K562 (cell line): Measurements from ENCODE around the gene AGAP1.

Experiments
- EP300 ChIP-seq: IDR thresholded peaks from 2 replicates; pipeline ENCODE4 v1.6.1; 2012; ENCODE audit warnings: low read length, improper control_type of control experiment
- POLR2A ChIP-seq: fragments of 450-650 bp; conservative IDR thresholded peaks from 2 replicates; pipeline ENCODE4 v1.6.1; 2016
- POLR2AphosphoS5 ChIP-seq: IDR thresholded peaks from 2 replicates; pipeline ENCODE4 v1.6.1; 2011; ENCODE audit warnings: mild to moderate bottlenecking, low read depth, low read length, moderate library complexity; ENCODE audit not compliant: control insufficient read depth, insufficient read depth
- RCOR1 ChIP-seq, 2 experiments: IDR thresholded peaks; 2 replicates each; pipeline ENCODE4 v1.6.1; 2012; ENCODE audit warnings: low read depth in 2 of 2, low read length in 2 of 2, borderline replicate concordance in 1 of 2, improper control_type of control experiment in 1 of 2
- ZNF174 ChIP-seq: fragments of 250-450 bp; sonication (Bioruptor Pico); IDR thresholded peaks from 2 replicates; pipeline ENCODE4 v1.4.0; 2020; ENCODE audit warnings: mild to moderate bottlenecking
- TF ChIP-seq, protein P1 (sequence below), 3 experiments: IDR thresholded peaks in 2 of 3; conservative IDR thresholded peaks in 1 of 3; 2 replicates each; pipeline ENCODE4 v1.5.1; 2011 to 2012; ENCODE audit warnings: low read length in 3 of 3, mild to moderate bottlenecking in 3 of 3, control low read depth in 2 of 3, improper control_type of control experiment in 1 of 3, inconsistent platforms in 1 of 3, low read depth in 1 of 3, mixed read lengths in 1 of 3, moderate library complexity in 1 of 3; ENCODE audit not compliant: insufficient read depth in 2 of 3
- TF ChIP-seq, protein P2 (sequence below): fragments of 450-650 bp; formaldehyde crosslinking; IDR thresholded peaks from 2 replicates; pipeline ENCODE4 v1.4.0; 2022; ENCODE audit warnings: mild to moderate bottlenecking, moderate library complexity

- no peak for TF ChIP-seq POLR2AphosphoS5
- TF ChIP-seq, protein P1, sequence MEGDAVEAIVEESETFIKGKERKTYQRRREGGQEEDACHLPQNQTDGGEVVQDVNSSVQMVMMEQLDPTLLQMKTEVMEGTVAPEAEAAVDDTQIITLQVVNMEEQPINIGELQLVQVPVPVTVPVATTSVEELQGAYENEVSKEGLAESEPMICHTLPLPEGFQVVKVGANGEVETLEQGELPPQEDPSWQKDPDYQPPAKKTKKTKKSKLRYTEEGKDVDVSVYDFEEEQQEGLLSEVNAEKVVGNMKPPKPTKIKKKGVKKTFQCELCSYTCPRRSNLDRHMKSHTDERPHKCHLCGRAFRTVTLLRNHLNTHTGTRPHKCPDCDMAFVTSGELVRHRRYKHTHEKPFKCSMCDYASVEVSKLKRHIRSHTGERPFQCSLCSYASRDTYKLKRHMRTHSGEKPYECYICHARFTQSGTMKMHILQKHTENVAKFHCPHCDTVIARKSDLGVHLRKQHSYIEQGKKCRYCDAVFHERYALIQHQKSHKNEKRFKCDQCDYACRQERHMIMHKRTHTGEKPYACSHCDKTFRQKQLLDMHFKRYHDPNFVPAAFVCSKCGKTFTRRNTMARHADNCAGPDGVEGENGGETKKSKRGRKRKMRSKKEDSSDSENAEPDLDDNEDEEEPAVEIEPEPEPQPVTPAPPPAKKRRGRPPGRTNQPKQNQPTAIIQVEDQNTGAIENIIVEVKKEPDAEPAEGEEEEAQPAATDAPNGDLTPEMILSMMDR (IDR thresholded peaks at IDR 0.05 in 2 of 3, conservative IDR thresholded peaks at IDR 0.05 in 1 of 3; ENCODE audit: insufficient read depth in 2 of 3, low read depth in 1 of 3, low read length in 3 of 3) = no peak
- TF ChIP-seq, protein P2, sequence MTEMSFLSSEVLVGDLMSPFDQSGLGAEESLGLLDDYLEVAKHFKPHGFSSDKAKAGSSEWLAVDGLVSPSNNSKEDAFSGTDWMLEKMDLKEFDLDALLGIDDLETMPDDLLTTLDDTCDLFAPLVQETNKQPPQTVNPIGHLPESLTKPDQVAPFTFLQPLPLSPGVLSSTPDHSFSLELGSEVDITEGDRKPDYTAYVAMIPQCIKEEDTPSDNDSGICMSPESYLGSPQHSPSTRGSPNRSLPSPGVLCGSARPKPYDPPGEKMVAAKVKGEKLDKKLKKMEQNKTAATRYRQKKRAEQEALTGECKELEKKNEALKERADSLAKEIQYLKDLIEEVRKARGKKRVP = no peak
- TF ChIP-seq RCOR1 (IDR thresholded peaks at IDR 0.05; ENCODE audit: borderline replicate concordance in 1 of 2, low read depth in 2 of 2, low read length in 2 of 2) = no peak
- no peak for TF ChIP-seq ZNF174 (CRISPR knock-in tag)
- TF ChIP-seq POLR2A = no peak
- TF ChIP-seq EP300 = no peak
Measured at GRCh38 chr2:236033462-236033861, 539.6 kb downstream of the AGAP1 start.
